B cell (primary cell): ENCODE data around the gene POLD1. TPM values are rescaled to one million over a fixed set of nuclear protein-coding genes. Genes with fewer than 3 reads are reported as not detected.

Source experiments
- ATAC-seq: fragments of 200-7000 bp; cut with Tn5 transposase; one replicate; pipeline ENCODE4 v1.10.0; 2021; ENCODE audit warnings: low read depth, mild to moderate bottlenecking, moderate number of reproducible peaks, moderate library complexity
- CTCF ChIA-PET: fragments of 350-600 bp; sonication (Branson Sonifier 250); formaldehyde crosslinking; loops from one replicate; lab custom pipeline; 2021; ENCODE audit warnings: antibody characterized with exemption, inconsistent platforms; lab: Charles Lee
- POLR2A ChIA-PET: fragments of 350-600 bp; sonication (Branson Sonifier 250); formaldehyde crosslinking; loops from one replicate; lab custom pipeline; 2021; ENCODE audit warnings: antibody characterized with exemption; lab: Charles Lee
- DNase-seq: peaks from one replicate; pipeline ENCODE4 v3.0.0; 2013
- H2AFZ ChIP-seq: 2 replicates; pipeline ENCODE4 v1.6.1; 2012; ENCODE audit warnings: mild to moderate bottlenecking, low read depth, low read length; ENCODE audit not compliant: insufficient read depth, poor library complexity, severe bottlenecking
- H3K27ac ChIP-seq, 2 donors: 1 replicate in 1 of 2; 2 replicates in 1 of 2; pipeline ENCODE4 v1.5.1; 2012 to 2013; ENCODE audit warnings: low read length in 2 of 2, mild to moderate bottlenecking in 2 of 2, moderate library complexity in 1 of 2
- H3K27me3 ChIP-seq, 4 experiments: fragments of 200-600 bp in 1 of 4; sonication (generic) in 1 of 4; replicated peaks in 1 of 4; 1 replicate in 2 of 4; 2 replicates in 2 of 4; pipeline versions ENCODE4 v1.6.1 to v1.7.0; 2013 to 2016; ENCODE audit warnings: low read length in 3 of 4, mild to moderate bottlenecking in 2 of 4, mixed read lengths in 1 of 4, moderate library complexity in 1 of 4; ENCODE audit not compliant: insufficient read depth in 4 of 4, control insufficient read depth in 3 of 4; ENCODE audit errors: control extremely low read depth in 1 of 4
- H3K36me3 ChIP-seq, 2 experiments: replicated peaks in 1 of 2; 1 replicate in 1 of 2; 2 replicates in 1 of 2; pipeline versions ENCODE4 v1.6.1 to v1.7.1; 2013; ENCODE audit warnings: low read length in 1 of 2; ENCODE audit not compliant: insufficient read depth in 2 of 2, control insufficient read depth in 1 of 2; ENCODE audit errors: control extremely low read depth in 1 of 2, extremely low read depth in 1 of 2
- H3K4me1 ChIP-seq, 2 donors: fragments of 200-600 bp in 1 of 2; sonication (generic) in 1 of 2; 1 replicate in 1 of 2; 2 replicates in 1 of 2; pipeline versions ENCODE4 v1.5.1 to v1.6.1; 2013 to 2017; ENCODE audit warnings: low read length in 2 of 2; ENCODE audit not compliant: control insufficient read depth in 2 of 2, insufficient read depth in 2 of 2
- H3K4me2 ChIP-seq: replicated peaks from 2 replicates; pipeline ENCODE3; 2012; ENCODE audit warnings: mild to moderate bottlenecking, low read depth, low read length; ENCODE audit not compliant: poor library complexity, severe bottlenecking
- H3K4me3 ChIP-seq, 5 experiments: fragments of 200-600 bp in 1 of 5; sonication (generic) in 1 of 5; 1 replicate in 3 of 5; 2 replicates in 2 of 5; pipeline versions ENCODE4 v1.5.1 to v1.7.0; 2011 to 2016; ENCODE audit warnings: low read length in 4 of 5, mild to moderate bottlenecking in 4 of 5, low read depth in 2 of 5, control low read depth in 1 of 5, moderate library complexity in 1 of 5; ENCODE audit not compliant: insufficient read depth in 1 of 5; ENCODE audit errors: control extremely low read depth in 1 of 5, extremely low read depth in 1 of 5
- H3K79me2 ChIP-seq: fragments of 200-600 bp; sonication (generic); one replicate; pipeline ENCODE4 v1.6.0; 2016; ENCODE audit warnings: low read length; ENCODE audit not compliant: control insufficient read depth, insufficient read depth
- H3K9ac ChIP-seq: fragments of 200-600 bp; sonication (generic); 2 replicates; pipeline ENCODE4 v1.6.1; 2017; ENCODE audit warnings: mild to moderate bottlenecking, low read length, moderate library complexity
- H3K9me3 ChIP-seq, 3 donors: one replicate each; pipeline versions ENCODE4 v1.6.1 to v1.7.1; 2013; ENCODE audit warnings: low read length in 2 of 3; ENCODE audit not compliant: control insufficient read depth in 2 of 3, insufficient read depth in 1 of 3; ENCODE audit errors: control extremely low read depth in 1 of 3
- H4K20me1 ChIP-seq: 2 replicates; pipeline ENCODE4 v1.6.0; 2012; ENCODE audit warnings: mild to moderate bottlenecking, low read length; ENCODE audit not compliant: insufficient read depth, control insufficient read depth, poor library complexity, severe bottlenecking
- H3K27ac Mint-ChIP-seq: one replicate; pipeline ENCODE4 v1.8.0; 2021; ENCODE audit warnings: mixed read lengths
- H3K27me3 Mint-ChIP-seq: one replicate; pipeline ENCODE4 v1.8.0; 2021; ENCODE audit warnings: mixed read lengths
- H3K4me1 Mint-ChIP-seq: one replicate; pipeline ENCODE4 v1.8.0; 2021; ENCODE audit warnings: mixed read lengths
- H3K4me3 Mint-ChIP-seq: one replicate; pipeline ENCODE4 v1.8.0; 2021; ENCODE audit warnings: mixed read lengths
- H3K9me3 Mint-ChIP-seq: one replicate; pipeline ENCODE4 v1.8.0; 2022; ENCODE audit warnings: mixed read lengths; ENCODE audit not compliant: insufficient read depth
- CTCF ChIP-seq: fragments of 200-600 bp; IDR thresholded peaks from one replicate; pipeline ENCODE4 v1.8.0; 2022; ENCODE audit warnings: antibody characterized with exemption, mild to moderate bottlenecking
- EZH2 ChIP-seq: IDR thresholded peaks from 2 replicates; pipeline ENCODE4 v1.6.1; 2012; ENCODE audit warnings: borderline replicate concordance, low read depth, mild to moderate bottlenecking, moderate library complexity, low read length; ENCODE audit not compliant: insufficient read depth, poor library complexity, severe bottlenecking
- WGBS: methylation state at CpG from one replicate; pipeline ENCODE4 v1.1.5; 2013; ENCODE audit warnings: missing lambda C conversion rate; ENCODE audit not compliant: insufficient coverage; 5-methylcytosine and 5-hydroxymethylcytosine counted together
- intact Hi-C: fragments of 100-400 bp; cut with micrococcal nuclease; formaldehyde crosslinking; loops from one replicate; pipeline ENCODE4 v1.10.0; 2022
- polyA plus RNA-seq: library from polyadenylated mRNA; depleted of rRNA; stranded (reverse); fragments of >200 nt; gene quantifications from 2 replicates; pipeline ENCODE4 v1.2.3, GENCODE V29; 2012
- total RNA-seq, 2 donors: library from RNA; stranded (reverse); fragments of 120-200 nt in 1 of 2; gene quantifications; 1 replicate in 1 of 2; 2 replicates in 1 of 2; pipeline versions ENCODE4 v1.2.3 to v1.2.4, GENCODE V29; 2013 to 2022

The POLD1 gene
- total and polyA plus RNA-seq, 2 donors (not counting 1 experiment from before 2014, with no cell fraction given), result 43.6 to 65.2 TPM

- no peaks in the 10 kb centered on the region for H3K9me3 Mint-ChIP-seq
- CTCF ChIA-PET, result interaction anchor here (1.0 to 6.6 kb wide), 11 partner anchors 9 to 420 kb away, joined by 4 to 76 read pairs (median 21); partner anchors contain the start of genes KCNC3 and NAPSA
- peaks cover 47% of the 10 kb centered on the region for H3K4me1 Mint-ChIP-seq
- H4K20me1 ChIP-seq, result no peaks in the 10 kb centered on the region
- no peaks in the 10 kb centered on the region for H3K27me3 Mint-ChIP-seq
- peaks cover 0 to 6% (median 0%) of the 10 kb centered on the region in 3 donors for H3K9me3 ChIP-seq
- H3K4me2 ChIP-seq, result peak overlapping the region; percentile 99
- peak; percentile 34 for ATAC-seq
- peak overlapping the region; percentile 87 for H2AFZ ChIP-seq
- peaks cover 17% of the 10 kb centered on the region for H3K79me2 ChIP-seq
- peak; percentile 90 for DNase-seq
- H3K36me3 ChIP-seq, result no peaks in the 10 kb centered on the region
- H3K27ac Mint-ChIP-seq, result peak overlapping the region; percentile 98
- TF ChIP-seq CTCF (no peak), EZH2 (no peak)
- H3K4me3 ChIP-seq, result peak overlapping the region; percentile 5 to 99 (median 68)
- H3K9ac ChIP-seq, result peak overlapping the region; percentile 99
- intact Hi-C loops, result loop anchor here (5.0 kb wide), 2 partner anchors 74 to 539 kb away; partner anchors contain the start of gene MYBPC2
- peak overlapping the region; percentile 94 for H3K4me3 Mint-ChIP-seq
- peak overlapping the region; percentile 95 to 99 for H3K27ac ChIP-seq
- H3K4me1 ChIP-seq, result peaks cover 16 to 42% of the 10 kb centered on the region in 2 donors
- H3K27me3 ChIP-seq, result no peaks in the 10 kb centered on the region
- 33% methylated on average over 46 of the region's 54 CpGs for WGBS
- POLR2A ChIA-PET, result interaction anchor here (0.6 to 2.8 kb wide), 8 partner anchors 11 to 152 kb away, joined by 3 to 33 read pairs (median 14); partner anchors contain the start of genes JOSD2 and KCNC3
Observed at GRCh38 chr19:50358483-50359327, 25.4 kb upstream of the POLD1 start.
